ENCODE measurements around the gene ZNF100. TPM values are rescaled to one million over a fixed set of nuclear protein-coding genes. Genes with fewer than 3 reads are reported as not detected.
"Not testable (repeated sequence)": the region's sequence is repeated elsewhere in the genome, so short reads cannot be mapped to it uniquely, and the experiment has no call there.

ZNF100 gene
- 1 to 10 TPM; 3.9 to 7.6 (median 5.9) TPM for total RNA-seq
- polyA plus RNA-seq: 1 to 10 TPM; 1.5 to 1.8 TPM

DNA sequence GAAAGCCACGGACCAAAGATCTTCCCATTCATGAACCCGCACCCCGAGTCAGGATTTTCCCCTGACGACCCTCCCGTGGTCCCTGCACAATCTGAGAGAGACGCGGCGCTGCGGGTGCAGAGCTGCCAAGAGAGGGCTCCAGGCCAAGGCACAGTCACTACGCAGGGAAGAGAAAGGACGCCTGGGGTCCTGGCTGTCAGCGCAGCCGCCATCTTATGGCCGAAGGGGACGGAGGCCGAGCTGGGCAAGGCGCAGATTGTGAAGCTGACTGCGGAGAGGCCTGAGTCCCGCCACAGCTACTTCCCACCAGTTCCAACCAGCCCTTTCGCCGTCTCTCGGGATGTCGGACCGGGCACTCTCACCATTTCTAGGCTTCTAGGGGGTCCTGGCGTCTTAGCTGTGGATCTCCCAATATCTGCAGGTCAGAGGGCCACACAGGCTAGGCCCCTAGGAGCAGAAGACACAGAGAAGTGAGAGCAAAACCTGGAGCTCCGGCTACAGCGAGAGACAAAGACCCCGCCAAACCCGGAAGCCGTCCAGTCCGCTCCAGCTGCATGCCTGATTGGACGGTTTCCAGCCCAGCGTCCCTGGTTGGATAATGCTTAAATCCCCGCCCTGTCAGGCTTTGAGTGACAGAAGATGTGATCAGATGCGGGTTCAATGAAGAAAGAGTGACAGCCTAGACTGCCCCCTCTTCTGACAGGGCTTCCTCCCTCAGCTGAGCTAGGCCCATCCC, at the start of gene ZNF100:
Gene ZNF100 (minus strand): TSS at position 515 of the 736 bp plus-strand sequence. CDS start 150 bp downstream, at position 365.
- H3K36me3 ChIP-seq: peaks cover 0 to 11% (median 0%) of the 10 kb centered on the region in 3 donors
- peak within 1 kb of the TSS; percentile 79 to 87 (median 84) for H3K27ac ChIP-seq
- no peaks in the 10 kb centered on the region for H3K9me3 ChIP-seq
- peak; percentile 85 to 96 (median 92) for DNase-seq
- TF ChIP-seq CTCF (IDR thresholded peaks at IDR 0.05): no peak
- intact Hi-C loops (cut with DNase I): no loop called here
- 0% methylated on average over 35 of the region's 35 CpGs for WGBS, 2 donors
- ATAC-seq: peak; percentile 94 to 98 (median 97)
- peak within 1 kb of the TSS; percentile 57 to 77 (median 73) for H3K4me3 ChIP-seq
- H3K4me1 ChIP-seq: peaks cover 0 to 8% (median 0%) of the 10 kb centered on the region in 3 donors
- peak; percentile 83 for FAIRE-seq
- no peaks in the 10 kb centered on the region for H3K27me3 ChIP-seq

DNA sequence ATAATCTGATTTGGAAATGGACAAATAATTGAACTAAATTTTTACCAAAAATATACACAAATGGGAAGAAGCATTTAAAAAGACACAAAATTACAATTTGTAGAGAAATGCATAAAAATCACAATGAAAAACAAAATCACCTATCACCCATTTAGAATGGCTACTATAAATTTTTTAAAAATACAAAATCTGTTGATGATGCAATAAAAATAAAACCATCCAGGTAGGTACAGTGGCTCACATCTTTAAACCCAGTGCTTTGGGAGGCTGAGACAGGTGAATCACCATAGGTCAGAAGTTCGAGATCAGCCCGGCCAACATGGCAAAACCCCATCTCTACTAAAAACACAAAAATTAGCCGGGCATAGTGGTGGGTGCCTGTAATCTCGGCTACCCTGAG, 45.1 kb upstream of the ZNF100 start:
- Histone ChIP-seq H3K9me3 (peaks cover 0 to 10% (median 6%) of the 10 kb centered on the region in 4 donors), H3K36me3 (peaks cover 6 to 82% (median 40%) of the 10 kb centered on the region in 3 donors), H3K27me3 (no peaks in the 10 kb centered on the region), H3K27ac (no peak overlapping the region), H3K4me3 (no peak overlapping the region), H3K4me1 (no peaks in the 10 kb centered on the region)
- 97 to 100% methylated on average over 4 of the region's 4 CpGs for WGBS, 2 donors
- TF ChIP-seq CTCF (IDR thresholded peaks at IDR 0.05): no peak
- ATAC-seq: no peak
- no peak for FAIRE-seq
- intact Hi-C loops (cut with DNase I): no loop called here
- DNase-seq: no peak

- ATAC-seq; FAIRE-seq; DNase-seq; H3K4me1 ChIP-seq; intact Hi-C loops (cut with DNase I); H3K27ac ChIP-seq; H3K4me3 ChIP-seq; H3K27me3 ChIP-seq: not testable (repeated sequence)
- peaks cover 6 to 53% (median 30%) of the 10 kb centered on the region in 3 donors for H3K36me3 ChIP-seq
- peaks cover 0 to 12% (median 6%) of the 10 kb centered on the region in 4 donors for H3K9me3 ChIP-seq
- WGBS, 2 donors: 96 to 100% methylated on average over 3 of the region's 3 CpGs
These were observed 41.1 kb upstream of the ZNF100 start for GRCh38 chr19:21808400-21809000.

DNA sequence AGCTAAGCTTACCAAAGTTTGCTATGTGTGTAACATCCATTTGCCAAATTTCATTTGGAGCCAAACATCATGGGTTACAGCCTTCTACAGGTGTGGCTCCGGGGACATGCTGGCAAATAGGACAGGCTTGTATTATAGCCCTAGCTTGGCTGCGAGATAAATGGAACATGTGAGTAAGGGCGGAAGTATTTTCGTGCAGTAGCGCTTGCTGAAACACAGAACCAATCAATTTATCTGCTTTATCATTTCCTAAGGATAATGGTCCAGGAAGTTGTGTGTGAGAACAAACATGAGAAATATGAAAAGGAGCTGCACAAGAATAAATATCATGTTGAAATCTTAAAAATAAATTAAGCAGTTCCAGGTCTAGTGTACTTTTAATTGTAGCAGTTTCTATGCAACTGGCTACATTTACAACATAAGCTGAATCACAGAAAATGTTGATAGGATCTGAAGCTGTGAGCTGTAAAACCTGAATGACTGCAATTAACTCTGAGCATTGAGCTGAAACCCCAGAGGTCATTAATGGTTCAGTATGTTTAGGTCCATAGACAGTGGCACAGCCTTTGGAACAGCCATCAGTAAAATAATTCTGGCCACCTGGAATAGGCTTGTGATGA, 22.2 kb upstream of the ZNF100 start:
- no peak for TF ChIP-seq CTCF (IDR thresholded peaks at IDR 0.05)
- H3K27ac ChIP-seq: no peak overlapping the region
- no peak for DNase-seq
- H3K27me3 ChIP-seq: no peaks in the 10 kb centered on the region
- no peaks in the 10 kb centered on the region for H3K36me3 ChIP-seq
- no peak overlapping the region for H3K4me3 ChIP-seq
- intact Hi-C loops (cut with DNase I): no loop called here
- ATAC-seq: no peak
- H3K9me3 ChIP-seq: no peaks in the 10 kb centered on the region
- no peak for FAIRE-seq
- no peaks in the 10 kb centered on the region for H3K4me1 ChIP-seq
- 64 to 65% methylated on average over 5 of the region's 5 CpGs for WGBS, 2 donors

GRCh38 chr19:21786936-21787335, 19.6 kb upstream of the ZNF100 start:
- FAIRE-seq: no peak
- DNase-seq: no peak
- 84 to 90% methylated on average over 3 of the region's 3 CpGs for WGBS, 2 donors
- TF ChIP-seq CTCF (IDR thresholded peaks at IDR 0.05): no peak
- H3K4me3 ChIP-seq: no peak overlapping the region
- no peaks in the 10 kb centered on the region for H3K4me1 ChIP-seq
- no peaks in the 10 kb centered on the region for H3K36me3 ChIP-seq
- intact Hi-C loops (cut with DNase I): no loop called here
- H3K27me3 ChIP-seq: no peaks in the 10 kb centered on the region
- no peaks in the 10 kb centered on the region for H3K9me3 ChIP-seq
- no peak for ATAC-seq
- H3K27ac ChIP-seq: no peak overlapping the region

GRCh38 chr19:21775792-21776191, 8.4 kb upstream of the ZNF100 start:
- H3K27ac ChIP-seq; H3K27me3 ChIP-seq; DNase-seq; H3K4me1 ChIP-seq; H3K4me3 ChIP-seq; FAIRE-seq; H3K9me3 ChIP-seq; ATAC-seq; intact Hi-C loops (cut with DNase I); H3K36me3 ChIP-seq: not testable (repeated sequence)
- 92 to 97% methylated on average over 23 to 26 of the region's 30 CpGs for WGBS, 2 donors

DNA sequence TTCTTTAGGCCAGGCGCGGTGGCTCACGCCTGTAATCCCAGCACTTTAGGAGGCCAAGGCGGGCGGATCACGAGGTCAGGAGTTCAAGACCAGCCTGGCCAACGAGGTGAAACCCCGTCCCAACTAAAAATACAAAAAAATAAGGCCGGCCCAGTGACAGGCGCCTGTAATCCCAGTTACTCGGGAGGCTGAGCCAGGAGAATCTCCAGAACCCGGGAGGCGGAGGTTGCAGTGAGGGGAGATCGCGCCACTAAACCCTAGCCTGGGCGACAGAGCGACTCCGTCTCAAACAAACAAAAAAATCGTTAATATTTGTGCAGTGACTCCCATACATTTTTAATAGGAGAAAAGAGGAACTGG, 694 bp downstream of the ZNF100 start:
- H3K4me1 ChIP-seq; FAIRE-seq; DNase-seq; intact Hi-C loops (cut with DNase I); H3K27me3 ChIP-seq; H3K9me3 ChIP-seq: not testable (repeated sequence)
- Histone ChIP-seq H3K4me3 (peak overlapping the region; percentile 57 to 77 (median 73)), H3K27ac (peak overlapping the region; percentile 79 to 87 (median 84)), H3K36me3 (peaks cover 0 to 17% (median 0%) of the 10 kb centered on the region in 3 donors)
- peak; percentile 25 to 41 (median 30) for ATAC-seq
- 2% methylated on average over 19 of the region's 19 CpGs for WGBS, 2 donors
